Stimulated activated CD4-positive, alpha-beta T cell treated with anti-CD3 and anti-CD28 coated beads, Interleukin-1b, Interleukin-23, amount 100 ng/mL, for 1 hour (primary cell): ENCODE data around the gene LRP1.

Experiments
- DNase-seq, 2 donors: peaks; one replicate each; pipeline ENCODE4 v3.0.0-alpha.2; 2020; ENCODE audit warnings: low read depth in 2 of 2

LRP1 gene

GRCh38 chr12:57254506-57255280 is 126.4 kb downstream of the LRP1 start:
- DNase-seq: no peak

GRCh38 chr12:57255916-57256315 is 127.6 kb downstream of the LRP1 start:
- no peak for DNase-seq

GRCh38 chr12:57258977-57259970 is 131.0 kb downstream of the LRP1 start:
- no peak for DNase-seq

GRCh38 chr12:57260366-57260765 is 132.1 kb downstream of the LRP1 start:
- DNase-seq: no peak

- DNase-seq: no peak
Measured at GRCh38 chr12:57261428-57261865, 133.2 kb downstream of the LRP1 start.

GRCh38 chr12:57262126-57262822 is 134.0 kb downstream of the LRP1 start:
- DNase-seq: no peak
